Measurements from ENCODE around the gene CTNNA2.
A peak's percentile ranks its signal among the peaks of the same experiment; 100 is the strongest.

Gene CTNNA2

DNA sequence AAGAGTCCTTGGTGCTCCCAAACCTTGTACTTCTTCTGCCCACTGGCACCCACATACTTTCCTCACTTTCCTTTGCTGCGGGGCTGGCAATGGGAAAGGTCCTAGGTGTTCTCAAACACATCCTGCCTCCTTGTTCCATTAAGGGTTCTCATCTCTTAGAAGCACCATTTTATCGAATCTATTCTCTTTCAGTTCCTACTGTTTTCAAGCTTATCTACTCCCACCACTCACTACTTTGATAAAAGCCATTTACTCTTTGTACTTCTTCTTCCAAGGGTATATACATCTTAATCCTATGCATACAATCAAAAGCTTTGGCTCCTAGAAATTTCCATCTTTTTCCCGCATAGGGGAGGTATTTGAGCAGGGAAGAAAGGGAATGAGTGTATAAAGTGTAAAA, 868.8 kb downstream of the CTNNA2 start:
- H3K4me3 ChIP-seq (replicated peaks in 1 of 2; ENCODE audit: low read depth in 2 of 2, low read length in 2 of 2) = no peak overlapping the region
- TF ChIP-seq, protein P1, sequence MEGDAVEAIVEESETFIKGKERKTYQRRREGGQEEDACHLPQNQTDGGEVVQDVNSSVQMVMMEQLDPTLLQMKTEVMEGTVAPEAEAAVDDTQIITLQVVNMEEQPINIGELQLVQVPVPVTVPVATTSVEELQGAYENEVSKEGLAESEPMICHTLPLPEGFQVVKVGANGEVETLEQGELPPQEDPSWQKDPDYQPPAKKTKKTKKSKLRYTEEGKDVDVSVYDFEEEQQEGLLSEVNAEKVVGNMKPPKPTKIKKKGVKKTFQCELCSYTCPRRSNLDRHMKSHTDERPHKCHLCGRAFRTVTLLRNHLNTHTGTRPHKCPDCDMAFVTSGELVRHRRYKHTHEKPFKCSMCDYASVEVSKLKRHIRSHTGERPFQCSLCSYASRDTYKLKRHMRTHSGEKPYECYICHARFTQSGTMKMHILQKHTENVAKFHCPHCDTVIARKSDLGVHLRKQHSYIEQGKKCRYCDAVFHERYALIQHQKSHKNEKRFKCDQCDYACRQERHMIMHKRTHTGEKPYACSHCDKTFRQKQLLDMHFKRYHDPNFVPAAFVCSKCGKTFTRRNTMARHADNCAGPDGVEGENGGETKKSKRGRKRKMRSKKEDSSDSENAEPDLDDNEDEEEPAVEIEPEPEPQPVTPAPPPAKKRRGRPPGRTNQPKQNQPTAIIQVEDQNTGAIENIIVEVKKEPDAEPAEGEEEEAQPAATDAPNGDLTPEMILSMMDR (IDR thresholded peaks at IDR 0.05; ENCODE audit: low read depth, low read length) = no peak
- no peak for DNase-seq (ENCODE audit: low read depth in 2 of 2)

DNA sequence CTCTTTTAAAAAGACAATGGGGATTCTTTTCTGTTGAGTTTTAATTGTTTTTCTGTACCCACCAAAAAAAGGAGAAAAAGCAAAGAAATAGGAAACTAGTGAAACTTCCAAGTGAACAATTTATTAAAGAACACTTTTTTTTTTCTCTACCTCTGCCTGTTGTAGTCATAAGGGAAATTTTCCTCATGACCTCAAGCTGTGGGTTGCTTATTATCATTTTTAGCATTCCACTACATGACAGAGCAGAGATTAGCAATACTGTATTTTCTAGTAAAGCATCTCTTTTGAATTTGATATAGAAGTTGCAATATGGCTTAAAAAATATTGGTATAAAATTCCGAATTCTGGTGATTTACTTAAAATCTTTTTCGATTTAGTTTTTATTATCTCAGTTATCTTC, 879.6 kb downstream of the CTNNA2 start:
- no peak overlapping the region for H3K4me3 ChIP-seq (replicated peaks in 1 of 2; ENCODE audit: low read depth in 2 of 2, low read length in 2 of 2)
- DNase-seq (ENCODE audit: low read depth in 2 of 2) = peak in 1 of 2 donors; percentile 15
- TF ChIP-seq, protein P1 (IDR thresholded peaks at IDR 0.05; ENCODE audit: low read depth, low read length) = no peak

DNA sequence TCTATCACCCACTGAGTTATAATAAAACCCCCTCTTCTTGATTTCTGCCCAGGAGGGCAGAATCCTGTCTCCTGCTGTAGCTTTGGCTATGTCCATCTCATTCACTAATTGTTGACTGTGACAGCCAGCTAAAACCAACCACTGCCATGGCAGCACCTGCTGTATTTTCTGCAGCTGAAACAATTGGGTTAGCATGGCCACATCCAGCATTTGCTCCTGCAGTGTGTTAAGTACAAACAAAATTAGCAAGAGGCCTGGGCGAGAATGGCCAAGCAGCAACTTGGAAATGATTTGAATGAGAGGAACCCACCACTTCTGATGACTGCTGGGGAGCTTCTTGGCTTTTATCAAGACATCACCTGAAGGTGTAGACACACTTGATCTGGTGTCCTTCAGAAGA, 881.1 kb downstream of the CTNNA2 start:
- no peak for DNase-seq (ENCODE audit: low read depth in 2 of 2)
- H3K4me3 ChIP-seq (replicated peaks in 1 of 2; ENCODE audit: low read depth in 2 of 2, low read length in 2 of 2) = no peak overlapping the region
- TF ChIP-seq, protein P1 (IDR thresholded peaks at IDR 0.05; ENCODE audit: low read depth, low read length) = no peak

DNA sequence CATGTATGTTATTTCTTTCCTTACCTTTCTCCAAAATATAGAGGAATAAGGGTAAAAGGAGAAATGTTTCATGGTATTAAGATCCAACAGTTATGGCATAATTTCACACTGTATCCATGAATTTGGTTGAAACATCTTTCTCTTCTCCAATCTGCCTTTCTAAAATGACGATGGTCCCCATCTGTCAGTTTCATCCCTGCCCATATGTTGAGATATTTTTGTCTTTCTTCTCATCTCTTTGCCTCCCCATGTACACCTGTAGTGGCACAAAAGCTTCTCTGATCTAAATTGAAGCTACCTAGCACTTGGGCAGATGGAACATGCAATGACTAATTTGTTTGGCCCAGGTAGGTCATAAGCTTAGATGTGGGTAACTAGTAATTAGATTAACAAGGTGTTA, 882.4 kb downstream of the CTNNA2 start:
- no peak overlapping the region for H3K4me3 ChIP-seq (replicated peaks in 1 of 2; ENCODE audit: low read depth in 2 of 2, low read length in 2 of 2)
- no peak for DNase-seq (ENCODE audit: low read depth in 2 of 2)
- TF ChIP-seq, protein P1 (IDR thresholded peaks at IDR 0.05; ENCODE audit: low read depth, low read length) = no peak

DNA sequence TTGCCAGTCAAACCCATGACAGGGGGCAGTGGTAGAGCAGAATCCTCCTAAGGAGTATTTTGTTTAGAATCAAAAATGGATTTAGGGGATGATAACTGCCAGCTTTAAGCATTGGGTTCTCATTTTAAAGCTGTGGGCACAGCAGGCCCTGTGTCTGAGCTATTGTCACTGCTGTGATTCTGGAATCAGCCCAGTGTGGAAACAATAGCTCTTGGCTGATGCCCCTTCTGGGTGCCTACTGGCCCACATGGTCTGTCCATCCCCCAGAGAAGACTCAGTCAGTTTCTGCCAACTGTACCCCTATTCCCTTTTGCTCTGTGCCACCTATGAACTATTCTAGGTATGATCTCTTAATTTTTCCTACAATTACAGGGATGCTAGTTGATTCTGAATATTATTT, 883.4 kb downstream of the CTNNA2 start:
- TF ChIP-seq, protein P1 (IDR thresholded peaks at IDR 0.05; ENCODE audit: low read depth, low read length) = no peak
- H3K4me3 ChIP-seq (replicated peaks in 1 of 2; ENCODE audit: low read depth in 2 of 2, low read length in 2 of 2) = no peak overlapping the region
- no peak for DNase-seq (ENCODE audit: low read depth in 2 of 2)

DNA sequence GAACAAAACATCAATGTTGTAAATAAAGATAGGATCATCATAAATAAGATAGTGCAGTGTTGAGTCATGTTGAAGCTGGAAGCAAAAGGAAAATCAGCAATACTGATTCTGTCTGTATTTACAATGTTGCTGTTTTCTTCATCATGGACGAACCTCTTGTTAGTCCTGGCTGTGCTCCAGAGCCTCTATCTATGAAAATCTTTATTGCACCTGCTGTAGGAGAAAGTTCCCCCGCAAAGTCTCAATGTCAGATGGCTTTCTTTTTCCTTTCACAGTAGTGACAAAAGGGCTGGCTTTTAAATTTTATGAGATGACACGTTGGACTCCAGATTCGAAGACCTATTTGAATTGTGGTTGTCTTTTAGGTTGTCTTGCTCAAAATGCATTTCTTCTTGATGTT, 890.2 kb downstream of the CTNNA2 start:
- TF ChIP-seq, protein P1 (IDR thresholded peaks at IDR 0.05; ENCODE audit: low read depth, low read length) = no peak
- H3K4me3 ChIP-seq (replicated peaks in 1 of 2; ENCODE audit: low read depth in 2 of 2, low read length in 2 of 2) = no peak overlapping the region
- DNase-seq (ENCODE audit: low read depth in 2 of 2) = no peak

DNA sequence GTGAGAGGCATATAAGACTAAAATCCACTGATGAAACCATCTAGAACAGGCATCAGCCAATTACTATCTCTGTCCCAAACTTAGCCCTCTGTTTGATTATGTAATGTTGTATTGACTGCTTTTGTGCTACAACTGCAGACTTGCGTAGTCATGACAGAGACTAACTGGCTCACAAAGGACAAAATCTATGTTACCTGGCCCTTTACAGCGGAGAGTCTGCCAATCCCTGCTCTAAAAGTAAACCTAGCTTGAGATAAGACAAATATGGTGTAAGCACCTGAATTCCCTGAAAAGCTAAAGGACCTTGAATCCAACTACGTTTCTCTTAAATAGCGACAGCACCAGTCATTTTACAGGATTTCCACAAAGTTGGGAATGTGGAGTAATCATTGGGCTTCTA, 894.5 kb downstream of the CTNNA2 start:
- DNase-seq (ENCODE audit: low read depth in 2 of 2) = no peak
- TF ChIP-seq, protein P1 (IDR thresholded peaks at IDR 0.05; ENCODE audit: low read depth, low read length) = no peak
- no peak overlapping the region for H3K4me3 ChIP-seq (replicated peaks in 1 of 2; ENCODE audit: low read depth in 2 of 2, low read length in 2 of 2)

Data from cardiac fibroblast (primary cell).